ENCODE data around the gene MAMDC2. TPM values are rescaled to one million over a fixed set of nuclear protein-coding genes. Genes with fewer than 3 reads are reported as not detected.

The MAMDC2 gene
- total and polyA plus RNA-seq, 2 donors from 2014 or later, result 1.5 to 7.1 TPM

- no peaks in the 10 kb centered on the region for H3K27me3 ChIP-seq (ENCODE audit: control insufficient read depth, insufficient read depth, low read length)
- TF ChIP-seq CTCF (IDR thresholded peaks at IDR 0.05; ENCODE audit: borderline replicate concordance, extremely low read depth, insufficient read depth), result no peak
- FAIRE-seq (no peak), DNase-seq (peak; percentile 54 to 91 (median 77))
- no peaks in the 10 kb centered on the region for H3K9me3 ChIP-seq (ENCODE audit: control insufficient read depth in 2 of 3, insufficient read depth in 1 of 3, low read length in 3 of 3)
- H3K9ac ChIP-seq (ENCODE audit: low read length in 3 of 3), result peak overlapping the region; percentile 66 to 89 (median 77)
- H3K36me3 ChIP-seq (ENCODE audit: control insufficient read depth in 2 of 3, insufficient read depth in 3 of 3, low read length in 3 of 3), result no peaks in the 10 kb centered on the region
- peaks cover 4 to 14% (median 13%) of the 10 kb centered on the region in 3 donors for H3K4me1 ChIP-seq (ENCODE audit: control insufficient read depth in 2 of 3, insufficient read depth in 2 of 3, low read depth in 1 of 3, low read length in 3 of 3)
- H3K4me3 ChIP-seq (ENCODE audit: low read length in 3 of 3), result peak overlapping the region; percentile 95 to 97 (median 96)
- H3K27ac ChIP-seq (ENCODE audit: low read depth in 2 of 2, low read length in 2 of 2), result peak overlapping the region; percentile 94 to 98
- intact Hi-C loops (cut with DNase I), result no loop called here
These were observed 214.5 kb downstream of the MAMDC2 start for GRCh38 chr9:70257991-70258691.

- DNase-seq (peak; percentile 93 to 97 (median 96)), FAIRE-seq (no peak)
- Histone ChIP-seq H3K4me3 (ENCODE audit: low read length in 3 of 3) (peak within 1 kb of the TSS; percentile 95 to 97 (median 96)), H3K36me3 (ENCODE audit: control insufficient read depth in 2 of 3, insufficient read depth in 3 of 3, low read length in 3 of 3) (no peaks in the 10 kb centered on the region), H3K27ac (ENCODE audit: low read depth in 2 of 2, low read length in 2 of 2) (peak within 1 kb of the TSS; percentile 94 to 98), H3K9me3 (ENCODE audit: control insufficient read depth in 2 of 3, insufficient read depth in 1 of 3, low read length in 3 of 3) (no peaks in the 10 kb centered on the region), H3K9ac (ENCODE audit: low read length in 3 of 3) (peak within 1 kb of the TSS; percentile 89 to 91 (median 90)), H3K4me1 (ENCODE audit: control insufficient read depth in 2 of 3, insufficient read depth in 2 of 3, low read depth in 1 of 3, low read length in 3 of 3) (peaks cover 4 to 14% (median 13%) of the 10 kb centered on the region in 3 donors), H3K27me3 (ENCODE audit: control insufficient read depth, insufficient read depth, low read length) (no peaks in the 10 kb centered on the region)
- TF ChIP-seq CTCF (IDR thresholded peaks at IDR 0.05; ENCODE audit: borderline replicate concordance, extremely low read depth, insufficient read depth), result no peak
- intact Hi-C loops (cut with DNase I), result no loop called here
These were observed 215.3 kb downstream of the MAMDC2 start, which contains the start of gene SMC5 for GRCh38 chr9:70258692-70259511. SMC5 (plus strand) TSS chr9:70258978; CDS start chr9:70259079, 101 bp downstream.

- FAIRE-seq, result no peak
- Histone ChIP-seq H3K4me3 (ENCODE audit: low read length in 3 of 3) (peak overlapping the region; percentile 95 to 97 (median 96)), H3K9ac (ENCODE audit: low read length in 3 of 3) (peak overlapping the region; percentile 89 to 91 (median 90)), H3K27ac (ENCODE audit: low read depth in 2 of 2, low read length in 2 of 2) (peak overlapping the region; percentile 94 to 98), H3K36me3 (ENCODE audit: control insufficient read depth in 2 of 3, insufficient read depth in 3 of 3, low read length in 3 of 3) (peaks cover 0 to 3% (median 0%) of the 10 kb centered on the region in 3 donors), H3K27me3 (ENCODE audit: control insufficient read depth, insufficient read depth, low read length) (no peaks in the 10 kb centered on the region), H3K4me1 (ENCODE audit: control insufficient read depth in 2 of 3, insufficient read depth in 2 of 3, low read depth in 1 of 3, low read length in 3 of 3) (peaks cover 4 to 14% (median 13%) of the 10 kb centered on the region in 3 donors), H3K9me3 (ENCODE audit: control insufficient read depth in 2 of 3, insufficient read depth in 1 of 3, low read length in 3 of 3) (no peaks in the 10 kb centered on the region)
- intact Hi-C loops (cut with DNase I), result no loop called here
- DNase-seq, result no peak
- no peak for TF ChIP-seq CTCF (IDR thresholded peaks at IDR 0.05; ENCODE audit: borderline replicate concordance, extremely low read depth, insufficient read depth)
These were observed 215.8 kb downstream of the MAMDC2 start for GRCh38 chr9:70259512-70259802.
